Measurements from ENCODE around the gene MAGI2.
A peak's percentile ranks its signal among the peaks of the same experiment; 100 is the strongest.

The MAGI2 gene

GRCh38 chr7:78103475-78103874 lies 1350.0 kb downstream of the MAGI2 start:
- H2BK12ac ChIP-seq (ENCODE audit: low read length in 2 of 2): no peak overlapping the region
- no peak overlapping the region for H2BK15ac ChIP-seq (ENCODE audit: low read depth, poor library complexity, severe bottlenecking)
- H3K23ac ChIP-seq (ENCODE audit: low read length in 2 of 2): no peak overlapping the region
- WGBS: 100% methylated on average over 2 of the region's 4 CpGs
- DNase-seq: no peak
- peaks cover 4% of the 10 kb centered on the region for H3K9me3 ChIP-seq (ENCODE audit: control insufficient read depth, low read length)
- no peak overlapping the region for H4K91ac ChIP-seq (ENCODE audit: low read length)
- H3K36me3 ChIP-seq (ENCODE audit: control insufficient read depth in 1 of 2, insufficient read depth in 2 of 2, low read depth in 1 of 2, low read length in 2 of 2): no peaks in the 10 kb centered on the region
- H2BK5ac ChIP-seq (ENCODE audit: low read depth, low read length, poor library complexity, severe bottlenecking): no peak overlapping the region
- no peak overlapping the region for H3K4me3 ChIP-seq (ENCODE audit: insufficient read depth in 1 of 2, low read depth in 1 of 2, low read length in 2 of 2)
- H3K9ac ChIP-seq (ENCODE audit: low read length): no peak overlapping the region
- H3K14ac ChIP-seq (ENCODE audit: low read length in 2 of 2): no peak overlapping the region
- H2AFZ ChIP-seq (ENCODE audit: low read depth, low read length): no peak overlapping the region
- H3K27ac ChIP-seq (ENCODE audit: low read length, poor library complexity, severe bottlenecking): no peak overlapping the region
- no peak overlapping the region for H3K18ac ChIP-seq (ENCODE audit: low read depth in 1 of 2, low read length in 2 of 2)
- H3K4me1 ChIP-seq (ENCODE audit: control insufficient read depth, insufficient read depth, low read depth, low read length): no peaks in the 10 kb centered on the region
- H2BK120ac ChIP-seq (ENCODE audit: low read depth, low read length): no peak overlapping the region
- H3K4ac ChIP-seq (ENCODE audit: low read depth in 1 of 2, low read length in 2 of 2): no peak overlapping the region
- H3K27me3 ChIP-seq (ENCODE audit: control insufficient read depth in 1 of 2, insufficient read depth in 1 of 2, low read length in 2 of 2): no peaks in the 10 kb centered on the region
- no peaks in the 10 kb centered on the region for H3K79me1 ChIP-seq (replicated peaks; ENCODE audit: low read length, poor library complexity, severe bottlenecking)
- H4K8ac ChIP-seq (ENCODE audit: low read length): no peak overlapping the region
- H3K4me2 ChIP-seq (ENCODE audit: low read length, poor library complexity, severe bottlenecking): no peak overlapping the region
- no peak overlapping the region for H2AK5ac ChIP-seq (ENCODE audit: low read length, severe bottlenecking)

- Histone ChIP-seq H2BK5ac (ENCODE audit: low read depth, low read length, poor library complexity, severe bottlenecking) (no peak overlapping the region), H2AFZ (ENCODE audit: low read depth, low read length) (no peak overlapping the region)
These were observed 1352.4 kb downstream of the MAGI2 start for GRCh38 chr7:78101076-78101475.

GRCh38 chr7:78099715-78100394 lies 1353.6 kb downstream of the MAGI2 start:
- Histone ChIP-seq H3K27ac (ENCODE audit: low read length, poor library complexity, severe bottlenecking) (no peak overlapping the region), H2AK5ac (ENCODE audit: low read length, severe bottlenecking) (no peak overlapping the region), H3K9me3 (ENCODE audit: control insufficient read depth, low read length) (no peaks in the 10 kb centered on the region), H3K4me2 (ENCODE audit: low read length, poor library complexity, severe bottlenecking) (no peak overlapping the region), H2BK5ac (ENCODE audit: low read depth, low read length, poor library complexity, severe bottlenecking) (no peak overlapping the region), H3K27me3 (ENCODE audit: control insufficient read depth in 1 of 2, insufficient read depth in 1 of 2, low read length in 2 of 2) (no peaks in the 10 kb centered on the region), H3K4ac (ENCODE audit: low read depth in 1 of 2, low read length in 2 of 2) (no peak overlapping the region), H4K91ac (ENCODE audit: low read length) (no peak overlapping the region), H3K23ac (ENCODE audit: low read length in 2 of 2) (no peak overlapping the region), H2BK12ac (ENCODE audit: low read length in 2 of 2) (no peak overlapping the region), H2BK120ac (ENCODE audit: low read depth, low read length) (no peak overlapping the region), H3K18ac (ENCODE audit: low read depth in 1 of 2, low read length in 2 of 2) (no peak overlapping the region), H4K8ac (ENCODE audit: low read length) (no peak overlapping the region), H3K14ac (ENCODE audit: low read length in 2 of 2) (no peak overlapping the region), H3K79me1 (replicated peaks; ENCODE audit: low read length, poor library complexity, severe bottlenecking) (no peaks in the 10 kb centered on the region), H2BK15ac (ENCODE audit: low read depth, poor library complexity, severe bottlenecking) (no peak overlapping the region), H3K9ac (ENCODE audit: low read length) (no peak overlapping the region), H3K4me1 (ENCODE audit: control insufficient read depth, insufficient read depth, low read depth, low read length) (no peaks in the 10 kb centered on the region), H3K4me3 (ENCODE audit: insufficient read depth in 1 of 2, low read depth in 1 of 2, low read length in 2 of 2) (no peak overlapping the region), H3K36me3 (ENCODE audit: control insufficient read depth in 1 of 2, insufficient read depth in 2 of 2, low read depth in 1 of 2, low read length in 2 of 2) (no peaks in the 10 kb centered on the region), H2AFZ (ENCODE audit: low read depth, low read length) (no peak overlapping the region)
- 87% methylated on average over 3 of the region's 3 CpGs for WGBS
- peak; percentile 74 for DNase-seq

More at GRCh38 chr7:78101076-78101475, 1352.4 kb downstream of the MAGI2 start:
- Histone ChIP-seq H2AK5ac (ENCODE audit: low read length, severe bottlenecking) (no peak overlapping the region), H3K23ac (ENCODE audit: low read length in 2 of 2) (no peak overlapping the region), H2BK12ac (ENCODE audit: low read length in 2 of 2) (no peak overlapping the region), H3K14ac (ENCODE audit: low read length in 2 of 2) (no peak overlapping the region), H3K27ac (ENCODE audit: low read length, poor library complexity, severe bottlenecking) (no peak overlapping the region), H3K4me3 (ENCODE audit: insufficient read depth in 1 of 2, low read depth in 1 of 2, low read length in 2 of 2) (no peak overlapping the region), H3K9me3 (ENCODE audit: control insufficient read depth, low read length) (no peaks in the 10 kb centered on the region), H3K4me2 (ENCODE audit: low read length, poor library complexity, severe bottlenecking) (no peak overlapping the region), H4K8ac (ENCODE audit: low read length) (no peak overlapping the region), H3K4ac (ENCODE audit: low read depth in 1 of 2, low read length in 2 of 2) (no peak overlapping the region), H2BK120ac (ENCODE audit: low read depth, low read length) (no peak overlapping the region), H2BK15ac (ENCODE audit: low read depth, poor library complexity, severe bottlenecking) (no peak overlapping the region), H3K27me3 (ENCODE audit: control insufficient read depth in 1 of 2, insufficient read depth in 1 of 2, low read length in 2 of 2) (no peaks in the 10 kb centered on the region), H3K79me1 (replicated peaks; ENCODE audit: low read length, poor library complexity, severe bottlenecking) (no peaks in the 10 kb centered on the region), H3K9ac (ENCODE audit: low read length) (no peak overlapping the region), H3K18ac (ENCODE audit: low read depth in 1 of 2, low read length in 2 of 2) (no peak overlapping the region), H3K4me1 (ENCODE audit: control insufficient read depth, insufficient read depth, low read depth, low read length) (no peaks in the 10 kb centered on the region), H3K36me3 (ENCODE audit: control insufficient read depth in 1 of 2, insufficient read depth in 2 of 2, low read depth in 1 of 2, low read length in 2 of 2) (no peaks in the 10 kb centered on the region), H4K91ac (ENCODE audit: low read length) (no peak overlapping the region)
- no peak for DNase-seq

GRCh38 chr7:78095549-78095948 lies 1357.9 kb downstream of the MAGI2 start:
- H3K9me3 ChIP-seq (ENCODE audit: control insufficient read depth, low read length): no peaks in the 10 kb centered on the region
- no peak overlapping the region for H2BK5ac ChIP-seq (ENCODE audit: low read depth, low read length, poor library complexity, severe bottlenecking)

More at GRCh38 chr7:78095549-78095948, 1357.9 kb downstream of the MAGI2 start:
- Histone ChIP-seq H3K27ac (ENCODE audit: low read length, poor library complexity, severe bottlenecking) (no peak overlapping the region), H2BK12ac (ENCODE audit: low read length in 2 of 2) (no peak overlapping the region), H2BK120ac (ENCODE audit: low read depth, low read length) (no peak overlapping the region), H2BK15ac (ENCODE audit: low read depth, poor library complexity, severe bottlenecking) (no peak overlapping the region), H3K9ac (ENCODE audit: low read length) (no peak overlapping the region), H2AK5ac (ENCODE audit: low read length, severe bottlenecking) (no peak overlapping the region), H3K18ac (ENCODE audit: low read depth in 1 of 2, low read length in 2 of 2) (no peak overlapping the region), H3K4me3 (ENCODE audit: insufficient read depth in 1 of 2, low read depth in 1 of 2, low read length in 2 of 2) (no peak overlapping the region), H3K4me1 (ENCODE audit: control insufficient read depth, insufficient read depth, low read depth, low read length) (no peaks in the 10 kb centered on the region), H3K36me3 (ENCODE audit: control insufficient read depth in 1 of 2, insufficient read depth in 2 of 2, low read depth in 1 of 2, low read length in 2 of 2) (no peaks in the 10 kb centered on the region), H4K91ac (ENCODE audit: low read length) (no peak overlapping the region), H3K79me1 (replicated peaks; ENCODE audit: low read length, poor library complexity, severe bottlenecking) (no peaks in the 10 kb centered on the region), H3K27me3 (ENCODE audit: control insufficient read depth in 1 of 2, insufficient read depth in 1 of 2, low read length in 2 of 2) (peaks cover 0 to 5% of the 10 kb centered on the region in 2 experiments), H3K14ac (ENCODE audit: low read length in 2 of 2) (no peak overlapping the region), H3K4ac (ENCODE audit: low read depth in 1 of 2, low read length in 2 of 2) (no peak overlapping the region), H3K4me2 (ENCODE audit: low read length, poor library complexity, severe bottlenecking) (no peak overlapping the region), H2AFZ (ENCODE audit: low read depth, low read length) (no peak overlapping the region), H3K23ac (ENCODE audit: low read length in 2 of 2) (no peak overlapping the region), H4K8ac (ENCODE audit: low read length) (no peak overlapping the region)
- peak; percentile 79 for DNase-seq
